Right ventricle myocardium superior (tissue), 1 donor: ENCODE results near the gene HSFX3. TPM values are rescaled to one million over a fixed set of nuclear protein-coding genes. Genes with fewer than 3 reads are reported as not detected.
"Not testable (repeated sequence)": the region's sequence is repeated elsewhere in the genome, so short reads cannot be mapped to it uniquely, and the experiment has no call there.

Experiments
- ATAC-seq: fragments of 200-7000 bp; cut with Tn5 transposase; one replicate; pipeline ENCODE4 v1.9.1; 2020; ENCODE audit warnings: mild to moderate bottlenecking; ENCODE audit not compliant: poor library complexity
- DNase-seq: peaks from one replicate; pipeline ENCODE4 v3.0.0-alpha.2; 2020
- intact Hi-C: fragments of 100-400 bp; cut with DNase I; formaldehyde crosslinking; loops from one replicate; pipeline ENCODE4 v1.11.2; 2022
- long read RNA-seq: library from polyadenylated mRNA; unstranded; transcript quantifications from one replicate; pipeline ENCODE4 v2.0.0, GENCODE V29; 2021
- total RNA-seq: library from RNA; stranded (reverse); fragmentation: NEBNext Ultra II Directional; extraction: Animal tissue kit (Norgen Biotek cat#: 25700); gene quantifications from one replicate; pipeline ENCODE4 v1.2.1, GENCODE V29; 2021
- donor health status: DM: no; HTN: yes; CAD: no; lungs with severe emphysema.

The HSFX3 gene
- not detected for total RNA-seq
- long read RNA-seq, result 0 reads

GRCh38 chrX:149549701-149550100 lies at the start of gene HSFX3:
Gene HSFX3, minus strand, starts transcription at chrX:149549924. Its CDS starts 72 bp downstream, at chrX:149549852.
- intact Hi-C loops, DNase-seq, ATAC-seq: not testable (repeated sequence)

- DNase-seq, ATAC-seq, intact Hi-C loops: not testable (repeated sequence)
Observed at GRCh38 chrX:149598603-149599002, 48.9 kb upstream of the HSFX3 start.

GRCh38 chrX:149595943-149596342 lies 46.2 kb upstream of the HSFX3 start:
- DNase-seq, ATAC-seq, intact Hi-C loops: not testable (repeated sequence)

- intact Hi-C loops, DNase-seq, ATAC-seq: not testable (repeated sequence)
Observed at GRCh38 chrX:149595214-149595613, 45.5 kb upstream of the HSFX3 start, which contains the start of gene HSFX2. Gene HSFX2, minus strand, starts transcription at chrX:149595314. Its CDS starts 614 bp downstream, at chrX:149594700.

GRCh38 chrX:149590993-149591392 lies 41.3 kb upstream of the HSFX3 start:
- intact Hi-C loops, result not testable (repeated sequence)

GRCh38 chrX:149587359-149587758 lies 37.6 kb upstream of the HSFX3 start, which contains the start of gene MAGEA9B:
Gene MAGEA9B, minus strand, starts transcription at chrX:149587459. Its CDS starts 4,280 bp downstream, at chrX:149583179.
- ATAC-seq, intact Hi-C loops, DNase-seq: not testable (repeated sequence)

More at GRCh38 chrX:149590993-149591392, 41.3 kb upstream of the HSFX3 start:
- DNase-seq, ATAC-seq: not testable (repeated sequence)

- intact Hi-C loops, result not testable (repeated sequence)
Observed at GRCh38 chrX:149585631-149586030, 35.9 kb upstream of the HSFX3 start.

GRCh38 chrX:149573456-149573855 lies 23.7 kb upstream of the HSFX3 start:
- DNase-seq, ATAC-seq, intact Hi-C loops: not testable (repeated sequence)

More at GRCh38 chrX:149585631-149586030, 35.9 kb upstream of the HSFX3 start:
- not testable (repeated sequence) for DNase-seq, ATAC-seq

- no peak for DNase-seq
- no peak for ATAC-seq
- intact Hi-C loops, result no loop called here
Observed at GRCh38 chrX:149572743-149573142, 23.0 kb upstream of the HSFX3 start.

GRCh38 chrX:149571770-149572169 lies 22.0 kb upstream of the HSFX3 start:
- DNase-seq, result no peak
- intact Hi-C loops, result no loop called here
- ATAC-seq, result no peak

- intact Hi-C loops, result no loop called here
- DNase-seq (no peak), ATAC-seq (no peak)
Observed at GRCh38 chrX:149570668-149571067, 20.9 kb upstream of the HSFX3 start.

- no peak for DNase-seq
- ATAC-seq, result no peak
- intact Hi-C loops, result no loop called here
Observed at GRCh38 chrX:149569770-149570169, 20.0 kb upstream of the HSFX3 start.

- ATAC-seq (no peak), DNase-seq (no peak)
- intact Hi-C loops, result no loop called here
Observed at GRCh38 chrX:149568701-149569296, 19.1 kb upstream of the HSFX3 start.

- ATAC-seq (no peak), DNase-seq (no peak)
- intact Hi-C loops, result no loop called here
Observed at GRCh38 chrX:149567621-149568417, 18.1 kb upstream of the HSFX3 start.

- intact Hi-C loops, result no loop called here
- ATAC-seq, result no peak
Observed at GRCh38 chrX:149563359-149563758, 13.6 kb upstream of the HSFX3 start.

GRCh38 chrX:149555251-149555650 lies 5.5 kb upstream of the HSFX3 start:
- ATAC-seq, result peak; percentile 15
- DNase-seq, intact Hi-C loops: not testable (repeated sequence)

More at GRCh38 chrX:149563359-149563758, 13.6 kb upstream of the HSFX3 start:
- DNase-seq, result no peak

GRCh38 chrX:149551939-149552248 lies 2.2 kb upstream of the HSFX3 start:
- ATAC-seq, intact Hi-C loops, DNase-seq: not testable (repeated sequence)

- ATAC-seq, DNase-seq, intact Hi-C loops: not testable (repeated sequence)
Observed at GRCh38 chrX:149551245-149551938, 1.7 kb upstream of the HSFX3 start.

GRCh38 chrX:149550454-149550853 lies 730 bp upstream of the HSFX3 start:
- ATAC-seq, intact Hi-C loops, DNase-seq: not testable (repeated sequence)
